Measurements from ENCODE around the gene DNAJC8. TPM values are rescaled to one million over a fixed set of nuclear protein-coding genes. Genes with fewer than 3 reads are reported as not detected.

DNAJC8 gene
- total RNA-seq, 4 donors from 2014 or later = 52.2 to 117 (median 71.8) TPM

- TF ChIP-seq CTCF (IDR thresholded peaks at IDR 0.05; ENCODE audit: low read depth) = no peak
These were observed 39.1 kb downstream of the DNAJC8 start for GRCh38 chr1:28193701-28194161.

GRCh38 chr1:28190996-28191645 is 41.7 kb downstream of the DNAJC8 start:
- no peak for TF ChIP-seq CTCF (IDR thresholded peaks at IDR 0.05; ENCODE audit: low read depth)

GRCh38 chr1:28190337-28190979 is 42.4 kb downstream of the DNAJC8 start:
- TF ChIP-seq CTCF (IDR thresholded peaks at IDR 0.05; ENCODE audit: low read depth) = no peak

DNA sequence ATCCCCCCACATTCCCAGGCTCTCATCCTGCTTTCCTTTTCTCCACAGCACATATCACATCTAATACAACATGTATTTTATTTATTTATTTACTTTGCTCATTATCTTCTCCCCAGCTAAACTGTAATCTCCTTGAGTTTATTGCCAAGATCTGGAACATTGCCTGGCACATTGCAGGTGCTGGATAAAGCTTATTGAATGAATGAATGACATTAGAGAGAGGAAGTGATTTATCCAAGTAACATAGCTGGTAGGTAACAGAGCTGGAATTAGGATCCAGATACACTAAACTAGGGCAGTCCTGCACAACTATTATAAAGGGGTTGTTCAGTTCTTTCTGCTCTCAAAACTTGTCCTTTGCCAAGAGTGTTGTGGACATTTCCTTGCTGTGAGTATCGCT is 47.8 kb downstream of the DNAJC8 start:
- TF ChIP-seq CTCF (IDR thresholded peaks at IDR 0.05; ENCODE audit: low read depth) = no peak

- TF ChIP-seq CTCF (IDR thresholded peaks at IDR 0.05; ENCODE audit: low read depth) = no peak
These were observed 52.2 kb downstream of the DNAJC8 start for GRCh38 chr1:28180306-28181305.

DNA sequence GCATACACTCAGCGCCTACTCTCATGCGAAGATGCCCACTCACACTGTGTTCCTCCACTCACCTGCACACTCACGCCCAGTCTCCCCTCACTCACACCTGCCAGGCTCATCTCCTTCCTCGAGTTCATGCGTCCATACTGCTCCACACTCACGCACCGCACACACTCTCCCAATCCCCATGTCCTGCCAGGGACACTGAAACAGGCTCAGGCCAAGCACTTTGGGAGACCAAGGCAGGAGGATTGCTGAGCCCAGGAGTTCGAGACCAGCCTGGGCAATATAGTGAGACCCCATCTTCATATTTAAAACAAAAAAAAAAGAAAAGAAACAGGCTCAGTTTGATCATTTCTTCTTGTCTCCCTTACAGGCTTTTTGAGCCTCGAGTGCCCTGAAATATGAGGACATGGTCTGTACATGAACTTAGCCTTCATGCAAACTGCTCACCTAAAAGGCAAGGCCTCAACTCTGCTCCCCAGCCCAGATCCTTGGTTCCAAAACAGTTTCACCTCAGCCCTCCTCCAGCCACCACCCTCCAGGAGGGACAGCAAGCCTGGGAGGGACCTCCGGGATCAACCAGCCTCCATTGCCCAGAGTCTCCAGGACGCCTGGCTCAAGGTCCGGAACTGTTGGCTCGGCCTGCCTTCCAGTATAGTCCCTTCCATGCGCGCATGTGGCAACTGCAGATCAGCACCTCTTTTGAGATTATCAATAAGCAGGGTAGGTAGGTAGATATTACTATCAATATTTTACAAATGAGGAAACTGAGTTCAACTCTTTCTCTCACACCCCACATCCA is 53.9 kb downstream of the DNAJC8 start:
- TF ChIP-seq CTCF (IDR thresholded peaks at IDR 0.05; ENCODE audit: low read depth) = no peak

Data from subcutaneous adipose tissue (tissue), 4 donors.